MCF 10A (cell line): ENCODE measurements around the gene AMIGO2. TPM values are rescaled to one million over a fixed set of nuclear protein-coding genes. Genes with fewer than 3 reads are reported as not detected.

ENCODE experiments used
- Bru-seq: library from RNA; stranded (reverse); fragments of 400-500 nt; gene quantifications from one replicate; lab custom pipeline; 2021; lab: Mats Ljungman, UMichigan
- BruChase-seq, 2 experiments: library from RNA; stranded (reverse); fragments of 400-500 nt; gene quantifications; one replicate each; lab custom pipeline; 2021; lab: Mats Ljungman, UMichigan
- BruUV-seq: library from RNA; stranded (reverse); fragments of 400-500 nt; replicated peaks from 2 replicates; lab custom pipeline; 2021; lab: Mats Ljungman, UMichigan
- CTCF ChIA-PET: fragments of 300-600 bp; sonication (Branson Sonifier 250); formaldehyde crosslinking; extraction: SDS; loops from one replicate; lab custom pipeline; 2021; ENCODE audit warnings: antibody characterized with exemption, inconsistent platforms; lab: Yijun Ruan, JAX
- POLR2A ChIA-PET: fragments of 300-600, 350-650 bp; sonication (Branson Sonifier 250); formaldehyde crosslinking; extraction: SDS; loops from one replicate; lab custom pipeline; 2020; ENCODE audit warnings: antibody characterized with exemption, inconsistent platforms; lab: Yijun Ruan, JAX
- DNase-seq: peaks from one replicate; pipeline ENCODE4 v3.0.0-alpha.2; 2018; ENCODE audit not compliant: unreplicated experiment
- H3K27ac Mint-ChIP-seq: one replicate; pipeline ENCODE4 v1.8.0; 2022; ENCODE audit warnings: mild to moderate bottlenecking, low read depth, mixed read lengths; ENCODE audit not compliant: unreplicated experiment
- H3K27me3 Mint-ChIP-seq: one replicate; pipeline ENCODE4 v1.8.0; 2022; ENCODE audit warnings: mixed read lengths; ENCODE audit not compliant: insufficient read depth, unreplicated experiment
- H3K36me3 Mint-ChIP-seq: one replicate; pipeline ENCODE4 v1.8.0; 2022; ENCODE audit warnings: mild to moderate bottlenecking, moderate library complexity, mixed read lengths; ENCODE audit not compliant: insufficient read depth, unreplicated experiment
- H3K4me1 Mint-ChIP-seq: one replicate; pipeline ENCODE4 v1.8.0; 2022; ENCODE audit warnings: mixed read lengths; ENCODE audit not compliant: insufficient read depth, unreplicated experiment
- H3K4me3 Mint-ChIP-seq: one replicate; pipeline ENCODE4 v1.8.0; 2022; ENCODE audit warnings: mild to moderate bottlenecking, moderate library complexity, mixed read lengths; ENCODE audit not compliant: unreplicated experiment
- H3K9me3 Mint-ChIP-seq: one replicate; pipeline ENCODE4 v1.8.0; 2022; ENCODE audit warnings: mixed read lengths; ENCODE audit not compliant: unreplicated experiment
- CTCF ChIP-seq: fragments of 200-600 bp; IDR thresholded peaks from one replicate; pipeline ENCODE4 v1.8.0; 2022; ENCODE audit warnings: antibody characterized with exemption, mild to moderate bottlenecking; ENCODE audit not compliant: unreplicated experiment
- intact Hi-C: fragments of 100-400 bp; cut with micrococcal nuclease; formaldehyde crosslinking; loops from 2 replicates; pipeline ENCODE4 v1.14.1; 2022
- long read RNA-seq: library from polyadenylated mRNA; stranded (forward); transcript quantifications from one replicate; pipeline ENCODE4 v2.0.0, GENCODE V29; 2022
- total RNA-seq: library from RNA; stranded (reverse); gene quantifications from 2 replicates; pipeline ENCODE4 v1.2.3, GENCODE V29; 2022

Gene AMIGO2
- total RNA-seq (13.0 and 32.6 TPM in 2 replicates), Bru-seq, nascent RNA (percentile 77 among the genes with signal in this experiment), BruChase-seq, experiment 1, labeled RNA remaining after a 6-hour chase (percentile 87 among the genes with signal in this experiment), BruChase-seq, experiment 2, labeled RNA remaining after a 2-hour chase (percentile 93 among the genes with signal in this experiment)
- long read RNA-seq, transcript AMIGO2-201 (2 exons, 3,763 nt): major isoform, 55 of 122 reads
- long read RNA-seq, transcript AMIGO2-203 (3 exons, 2,856 nt): minor isoform, 40 of 122 reads
- long read RNA-seq, transcript AMIGO2-202 (3 exons, 3,058 nt): minor isoform, 7 of 122 reads
- long read RNA-seq, partial matches to known transcripts: 1 of 122 reads
- long read RNA-seq, other reads (novel, unspliced or antisense): 19 of 122 reads

GRCh38 chr12:47079468-47079980, at the start of gene AMIGO2, which contains the start of gene PCED1B:
Gene AMIGO2 (minus strand): TSS chr12:47079959. CDS start chr12:47079002, 957 bp downstream.
Gene PCED1B (plus strand): TSS chr12:47079621. CDS start chr12:47235064, 155,443 bp downstream.
- no peaks in the 10 kb centered on the region for H3K27me3 Mint-ChIP-seq

GRCh38 chr12:47126246-47126645, 46.5 kb upstream of the AMIGO2 start:
- no peak for TF ChIP-seq CTCF
- ChIA-PET POLR2A (interaction anchor here (0.6 kb wide), 1 partner anchor 331 kb away, joined by 3 read pairs; no protein-coding TSS in a partner anchor), CTCF (no interaction called here)
- Mint-ChIP-seq H3K4me3 (no peak overlapping the region), H3K36me3 (no peaks in the 10 kb centered on the region), H3K27ac (no peak overlapping the region), H3K9me3 (no peaks in the 10 kb centered on the region), H3K4me1 (peaks cover 9% of the 10 kb centered on the region), H3K27me3 (no peaks in the 10 kb centered on the region)
- DNase-seq: no peak
- intact Hi-C loops: no loop called here
- no TSS peak for BruUV-seq

More at GRCh38 chr12:47079468-47079980, at the start of gene AMIGO2, which contains the start of gene PCED1B:
- intact Hi-C loops: loop anchor here (1.0 kb wide), 5 partner anchors 47 to 607 kb away; no protein-coding TSS in a partner anchor
- peak within 1 kb of the TSS; percentile 77 for H3K27ac Mint-ChIP-seq
- TF ChIP-seq CTCF: peak; percentile 72
- H3K4me1 Mint-ChIP-seq: peaks cover 68% of the 10 kb centered on the region
- H3K9me3 Mint-ChIP-seq: no peaks in the 10 kb centered on the region
- no peaks in the 10 kb centered on the region for H3K36me3 Mint-ChIP-seq
- ChIA-PET POLR2A (interaction anchor here (0.6 to 8.3 kb wide), 27 partner anchors 9 to 725 kb away, joined by 3 to 79 read pairs (median 4); no protein-coding TSS in a partner anchor), CTCF (interaction anchor here (0.5 to 2.9 kb wide), 28 partner anchors 8 to 606 kb away, joined by 3 to 24 read pairs (median 3); no protein-coding TSS in a partner anchor)
- DNase-seq: peak; percentile 82
- BruUV-seq: no TSS peak
- peak within 1 kb of the TSS; percentile 92 for H3K4me3 Mint-ChIP-seq

- BruUV-seq: no TSS peak
- peak; percentile 26 for DNase-seq
- Mint-ChIP-seq H3K4me1 (peaks cover 6% of the 10 kb centered on the region), H3K4me3 (no peak overlapping the region), H3K27me3 (no peaks in the 10 kb centered on the region), H3K27ac (peak overlapping the region; percentile 28), H3K36me3 (no peaks in the 10 kb centered on the region), H3K9me3 (no peaks in the 10 kb centered on the region)
- CTCF ChIA-PET: no interaction called here
- TF ChIP-seq CTCF: no peak
- POLR2A ChIA-PET: no interaction called here
- intact Hi-C loops: no loop called here
Observed at GRCh38 chr12:47124451-47124850, 44.7 kb upstream of the AMIGO2 start.

- Mint-ChIP-seq H3K27ac (peak overlapping the region; percentile 28), H3K9me3 (no peaks in the 10 kb centered on the region), H3K36me3 (no peaks in the 10 kb centered on the region), H3K4me1 (peaks cover 6% of the 10 kb centered on the region), H3K4me3 (no peak overlapping the region), H3K27me3 (no peaks in the 10 kb centered on the region)
- ChIA-PET CTCF (no interaction called here), POLR2A (no interaction called here)
- no TSS peak for BruUV-seq
- no peak for DNase-seq
- intact Hi-C loops: no loop called here
- TF ChIP-seq CTCF: no peak
Observed at GRCh38 chr12:47123730-47124129, 44.0 kb upstream of the AMIGO2 start.
